H1 (cell line): Measurements from ENCODE around the gene STRN. TPM values are rescaled to one million over a fixed set of nuclear protein-coding genes. Genes with fewer than 3 reads are reported as not detected.

ENCODE experiments used
- CTCF ChIA-PET: fragments of 300-600 bp; sonication (Branson Sonifier 250); formaldehyde crosslinking; loops from one replicate; lab custom pipeline; 2021; ENCODE audit not compliant: partially characterized antibody; lab: Charles Lee
- POLR2A ChIA-PET: fragments of 300-600 bp; sonication (Branson Sonifier 250); formaldehyde crosslinking; loops from one replicate; lab custom pipeline; 2021; ENCODE audit warnings: inconsistent platforms; ENCODE audit not compliant: partially characterized antibody; lab: Charles Lee
- DNase-seq, 2 experiments: peaks; one replicate each; pipeline versions ENCODE4 v3.0.0 to v3.0.0-alpha.2; 2010 to 2022; ENCODE audit warnings: low spot score in 2 of 2, low read depth in 1 of 2, mixed read lengths in 1 of 2
- FAIRE-seq: peaks from 2 replicates; lab custom pipeline; 2011; peaks lifted over from hg19 to GRCh38; lab: Jason Lieb, UNC
- H2AFZ ChIP-seq: 2 replicates; pipeline ENCODE4 v1.8.1; 2012; ENCODE audit warnings: low read length, inconsistent platforms
- H2AK5ac ChIP-seq: 2 replicates; pipeline ENCODE4 v1.6.1; 2013; ENCODE audit warnings: low read depth, low read length
- H2BK120ac ChIP-seq: replicated peaks from 2 replicates; pipeline ENCODE3; 2013; ENCODE audit warnings: low read depth, low read length, inconsistent platforms
- H2BK12ac ChIP-seq: 2 replicates; pipeline ENCODE4 v1.6.1; 2013; ENCODE audit warnings: low read depth, low read length
- H2BK15ac ChIP-seq: 2 replicates; pipeline ENCODE4 v1.6.1; 2013; ENCODE audit warnings: low read length
- H2BK20ac ChIP-seq: 2 replicates; pipeline ENCODE4 v1.6.1; 2013; ENCODE audit warnings: low read length
- H2BK5ac ChIP-seq: 2 replicates; pipeline ENCODE4 v1.6.1; 2013; ENCODE audit warnings: low read depth, low read length
- H3K14ac ChIP-seq: 2 replicates; pipeline ENCODE4 v1.6.1; 2013; ENCODE audit warnings: inconsistent platforms; ENCODE audit not compliant: insufficient read length
- H3K18ac ChIP-seq: 2 replicates; pipeline ENCODE4 v1.6.1; 2013; ENCODE audit warnings: low read length; ENCODE audit errors: extremely low read depth
- H3K23ac ChIP-seq: 2 replicates; pipeline ENCODE4 v1.6.1; 2013; ENCODE audit warnings: inconsistent platforms; ENCODE audit not compliant: insufficient read length
- H3K23me2 ChIP-seq: 2 replicates; pipeline ENCODE4 v1.6.1; 2013; ENCODE audit warnings: low read depth, low read length
- H3K27ac ChIP-seq: 2 replicates; pipeline ENCODE4 v1.6.1; 2011; ENCODE audit warnings: low read depth, low read length, inconsistent platforms
- H3K27me3 ChIP-seq, 4 experiments: replicated peaks in 1 of 4; 1 replicate in 1 of 4; 2 replicates in 3 of 4; pipeline versions ENCODE4 v1.6.1 to v1.8.1; 2011 to 2013; ENCODE audit warnings: low read length in 3 of 4, mild to moderate bottlenecking in 3 of 4, inconsistent platforms in 2 of 4, mixed read lengths in 2 of 4, moderate library complexity in 1 of 4; ENCODE audit not compliant: control insufficient read depth in 3 of 4, insufficient read depth in 3 of 4; ENCODE audit errors: extremely low read depth in 1 of 4
- H3K36me3 ChIP-seq, 4 experiments: 2 replicates each; pipeline versions ENCODE4 v1.6.1 to v1.8.1; 2011 to 2013; ENCODE audit warnings: mild to moderate bottlenecking in 4 of 4, low read length in 3 of 4, moderate library complexity in 2 of 4, control low read depth in 1 of 4, inconsistent platforms in 1 of 4; ENCODE audit not compliant: insufficient read depth in 4 of 4, control insufficient read depth in 2 of 4
- H3K4ac ChIP-seq: replicated peaks from 2 replicates; pipeline ENCODE3; 2013; ENCODE audit warnings: low read length, low read depth, mixed read lengths, inconsistent platforms; ENCODE audit not compliant: insufficient read length
- H3K4me1 ChIP-seq, 4 experiments: replicated peaks in 1 of 4; 1 replicate in 1 of 4; 2 replicates in 3 of 4; pipeline versions ENCODE4 v1.6.1 to v1.8.1; 2011 to 2013; ENCODE audit warnings: low read length in 3 of 4, inconsistent platforms in 2 of 4, mixed read lengths in 1 of 4; ENCODE audit not compliant: insufficient read depth in 4 of 4, control insufficient read depth in 3 of 4
- H3K4me2 ChIP-seq, 2 experiments: 2 replicates each; pipeline versions ENCODE4 v1.6.1 to v1.8.1; 2011 to 2013; ENCODE audit warnings: low read depth in 2 of 2, low read length in 2 of 2, control low read depth in 1 of 2, inconsistent platforms in 1 of 2, mild to moderate bottlenecking in 1 of 2; ENCODE audit not compliant: insufficient read depth in 1 of 2
- H3K4me3 ChIP-seq, 4 experiments: fragments of 200-600, 300-600 bp in 1 of 4; sonication (generic), shearing (Covaris generic), sonication (Bioruptor Twin) in 1 of 4; 2 replicates each; pipeline versions ENCODE4 v1.5.1 to v1.8.1; 2011 to 2016; ENCODE audit warnings: low read length in 4 of 4, low read depth in 3 of 4, control low read depth in 2 of 4, inconsistent platforms in 2 of 4, mild to moderate bottlenecking in 2 of 4, mixed read lengths in 1 of 4, moderate library complexity in 1 of 4; ENCODE audit not compliant: insufficient read depth in 2 of 4; ENCODE audit errors: extremely low read depth in 1 of 4
- H3K56ac ChIP-seq: replicated peaks from 2 replicates; pipeline ENCODE3; 2013; ENCODE audit warnings: low read depth, mild to moderate bottlenecking, mixed read lengths, low read length, inconsistent platforms; ENCODE audit not compliant: insufficient read length
- H3K79me1 ChIP-seq: 2 replicates; pipeline ENCODE4 v1.6.1; 2013; ENCODE audit warnings: low read depth, low read length, control low read depth
- H3K79me2 ChIP-seq, 2 experiments: 2 replicates each; pipeline versions ENCODE4 v1.6.1 to v1.8.1; 2012 to 2013; ENCODE audit warnings: low read length in 2 of 2, mild to moderate bottlenecking in 2 of 2, inconsistent platforms in 1 of 2; ENCODE audit not compliant: insufficient read depth in 2 of 2, control insufficient read depth in 1 of 2
- H3K9ac ChIP-seq, 4 experiments: replicated peaks in 1 of 4; 1 replicate in 1 of 4; 2 replicates in 3 of 4; pipeline versions ENCODE4 v1.6.1 to v1.8.1; 2011 to 2013; ENCODE audit warnings: low read depth in 3 of 4, low read length in 3 of 4, control low read depth in 2 of 4, mild to moderate bottlenecking in 2 of 4, moderate library complexity in 2 of 4, inconsistent platforms in 1 of 4; ENCODE audit errors: extremely low read depth in 1 of 4
- H3K9me3 ChIP-seq, 2 experiments: 2 replicates each; pipeline versions ENCODE4 v1.6.1 to v1.8.1; 2012 to 2013; ENCODE audit warnings: mild to moderate bottlenecking in 2 of 2, moderate library complexity in 2 of 2, control low read depth in 1 of 2, inconsistent platforms in 1 of 2, low read depth in 1 of 2, low read length in 1 of 2, mixed read lengths in 1 of 2; ENCODE audit not compliant: insufficient read depth in 2 of 2
- H4K20me1 ChIP-seq, 2 experiments: replicated peaks in 1 of 2; 2 replicates each; pipeline versions ENCODE3 to v1.8.1; 2011 to 2013; ENCODE audit warnings: inconsistent platforms in 2 of 2, low read length in 2 of 2, mild to moderate bottlenecking in 1 of 2; ENCODE audit not compliant: insufficient read depth in 2 of 2, control insufficient read depth in 1 of 2
- H4K5ac ChIP-seq: 2 replicates; pipeline ENCODE4 v1.6.1; 2013; ENCODE audit warnings: low read length, low read depth, mixed read lengths, inconsistent platforms; ENCODE audit not compliant: insufficient read length
- H4K8ac ChIP-seq: 2 replicates; pipeline ENCODE4 v1.8.0; 2013; ENCODE audit warnings: mild to moderate bottlenecking, moderate library complexity, low read length, inconsistent platforms; ENCODE audit not compliant: insufficient read depth; ENCODE audit errors: extremely low read depth
- H4K91ac ChIP-seq: replicated peaks from 2 replicates; pipeline ENCODE3; 2013; ENCODE audit warnings: low read length, mixed read lengths, inconsistent platforms; ENCODE audit not compliant: insufficient read length
- ASH2L ChIP-seq: fragments of 200-600, 300-600 bp; sonication (generic); IDR thresholded peaks from one replicate; pipeline ENCODE4 v1.7.1; 2017; ENCODE audit warnings: low read length
- CBX5 ChIP-seq: fragments of 300-800, 300-1000 bp; sonication (generic); IDR thresholded peaks from 2 replicates; pipeline ENCODE4 v1.7.1; 2016; ENCODE audit warnings: antibody characterized with exemption, low read length, low read depth
- CHD1 ChIP-seq: IDR thresholded peaks from 2 replicates; pipeline ENCODE4 v1.6.1; 2012; ENCODE audit warnings: low read depth, low read length, improper control_type of control experiment
- CREB1 ChIP-seq: IDR thresholded peaks from 2 replicates; pipeline ENCODE4 v1.6.1; 2012; ENCODE audit warnings: inconsistent platforms
- CTBP2 ChIP-seq: IDR thresholded peaks from 2 replicates; pipeline ENCODE4 v1.7.0; 2011; ENCODE audit warnings: borderline replicate concordance, mild to moderate bottlenecking, moderate library complexity, mixed read lengths, low read length; ENCODE audit not compliant: insufficient read depth, insufficient read length
- EP300 ChIP-seq, 2 experiments: IDR thresholded peaks; 1 replicate in 1 of 2; 2 replicates in 1 of 2; pipeline ENCODE4 v1.6.1; 2011 to 2012; ENCODE audit warnings: low read depth in 2 of 2, low read length in 2 of 2, mild to moderate bottlenecking in 2 of 2, borderline replicate concordance in 1 of 2, inconsistent platforms in 1 of 2, moderate library complexity in 1 of 2
- KDM4A ChIP-seq: IDR thresholded peaks from one replicate; pipeline ENCODE4 v1.7.1; 2012; ENCODE audit warnings: low read depth, mild to moderate bottlenecking, moderate library complexity, low read length, inconsistent platforms; ENCODE audit not compliant: severe bottlenecking
- POU5F1 ChIP-seq: IDR thresholded peaks from 2 replicates; pipeline ENCODE4 v1.6.1; 2011; ENCODE audit warnings: low read depth, mild to moderate bottlenecking, low read length, moderate library complexity
- TAF7 ChIP-seq: optimal IDR thresholded peaks from 2 replicates; pipeline ENCODE3; 2011; ENCODE audit warnings: low read depth, mild to moderate bottlenecking, inconsistent platforms, low read length, moderate library complexity, borderline replicate concordance
- TCF12 ChIP-seq: IDR thresholded peaks from 2 replicates; pipeline ENCODE4 v1.6.1; 2011; ENCODE audit warnings: low read depth, mild to moderate bottlenecking, low read length
- WGBS, 2 experiments: shearing (Covaris generic) in 1 of 2; methylation state at CpG; one replicate each; pipeline versions ENCODE4 v1.1.6 to v1.1.7; 2013 to 2015; ENCODE audit warnings: low lambda C conversion rate in 2 of 2, mixed read lengths in 2 of 2, inconsistent platforms in 1 of 2, low coverage in 1 of 2, missing lambda C conversion rate in 1 of 2; ENCODE audit not compliant: insufficient replicate concordance in 2 of 2, insufficient coverage in 1 of 2, insufficient read length in 1 of 2; ENCODE audit errors: extremely low coverage in 1 of 2, missing lambda C conversion rate in 1 of 2; 5-methylcytosine and 5-hydroxymethylcytosine counted together
- polyA plus RNA-seq, 7 experiments: library from polyadenylated mRNA; depleted of rRNA in 3 of 7; stranded (reverse) in 5 of 7; unstranded in 2 of 7; fragments of >200 nt in 5 of 7; fragments of 200-250 nt in 2 of 7; gene quantifications; 1 replicate in 5 of 7; 2 replicates in 1 of 7; 4 replicates in 1 of 7; pipeline versions ENCODE4 v1.2.1 to v1.2.3, GENCODE V29; 2011 to 2013; ENCODE audit warnings: missing spikeins in 2 of 7, mixed read lengths in 2 of 7
- total RNA-seq: library from RNA; stranded (reverse); fragmentation: NEBNext Ultra II Directional; extraction: Animal tissue kit (Norgen Biotek cat#: 25700); gene quantifications from 2 replicates; pipeline ENCODE4 v1.2.1, GENCODE V29; 2021
- TF ChIP-seq, protein P1 (sequence below), 3 experiments: IDR thresholded peaks; 1 replicate in 2 of 3; 2 replicates in 1 of 3; pipeline versions ENCODE4 v1.5.1 to v1.6.1; 2011; ENCODE audit warnings: low read length in 3 of 3, mild to moderate bottlenecking in 3 of 3, inconsistent platforms in 2 of 3, low read depth in 1 of 3, moderate library complexity in 1 of 3; ENCODE audit not compliant: insufficient read depth in 1 of 3; ENCODE audit errors: control extremely low read depth in 1 of 3

Gene STRN
- total and polyA plus RNA-seq, 2 of the 8 experiments (the other 6 are each of a cell fraction or from before 2014, with no cell fraction given): 8.3 to 47.0 TPM

DNA sequence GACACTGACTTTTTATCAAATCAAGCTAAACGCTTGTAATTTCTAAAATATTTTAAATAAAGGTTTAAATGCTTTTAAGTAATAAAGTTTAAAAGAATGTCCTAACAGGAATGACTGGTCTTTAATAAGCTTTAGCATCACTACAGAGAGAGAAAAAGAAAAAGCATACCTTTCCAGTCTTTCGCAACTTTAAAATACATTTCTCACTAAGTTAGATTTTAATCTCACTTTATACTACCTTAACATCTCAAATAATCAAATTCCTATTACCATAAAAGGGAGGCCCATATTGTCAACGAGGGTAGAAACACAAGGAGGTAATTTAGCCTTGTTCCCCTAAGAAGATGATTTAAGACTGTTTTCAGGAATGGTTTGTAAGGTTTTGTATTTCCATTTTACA, 80.7 kb downstream of the STRN start:
- Histone ChIP-seq H2BK120ac (no peak overlapping the region), H2BK5ac (no peak overlapping the region), H3K4me1 (no peaks in the 10 kb centered on the region), H2BK12ac (no peak overlapping the region), H3K79me2 (no peaks in the 10 kb centered on the region), H2AFZ (no peak overlapping the region), H2BK15ac (no peak overlapping the region), H4K20me1 (no peaks in the 10 kb centered on the region), H4K91ac (no peak overlapping the region), H4K5ac (no peak overlapping the region), H4K8ac (no peak overlapping the region), H3K23me2 (no peaks in the 10 kb centered on the region), H2BK20ac (no peak overlapping the region), H3K23ac (no peak overlapping the region), H3K4me2 (no peak overlapping the region), H3K79me1 (no peaks in the 10 kb centered on the region), H3K56ac (no peak overlapping the region), H3K9ac (no peak overlapping the region), H2AK5ac (no peak overlapping the region), H3K27me3 (no peaks in the 10 kb centered on the region), H3K14ac (no peak overlapping the region), H3K4me3 (no peak overlapping the region), H3K4ac (no peak overlapping the region), H3K18ac (no peak overlapping the region), H3K27ac (no peak overlapping the region), H3K36me3 (peaks cover 0 to 25% (median 4%) of the 10 kb centered on the region in 4 experiments; a peak in 6 of 8 replicates), H3K9me3 (no peaks in the 10 kb centered on the region)
- ChIA-PET CTCF (no interaction called here), POLR2A (no interaction called here)
- DNase-seq: no peak
- no peak for FAIRE-seq
- WGBS, 2 experiments: 92 to 100% methylated on average over 1 to 3 of the region's 3 CpGs
- TF ChIP-seq TCF12 (no peak), CBX5 (no peak), EP300 (IDR thresholded peaks at IDR 0.05; ENCODE audit: borderline replicate concordance in 1 of 2, low read depth in 2 of 2, low read length in 2 of 2) (no peak), CREB1 (no peak), CTBP2 (no peak), ASH2L (no peak), CHD1 (no peak), POU5F1 (no peak), TAF7 (no peak), KDM4A (no peak)
- TF ChIP-seq, protein P1, sequence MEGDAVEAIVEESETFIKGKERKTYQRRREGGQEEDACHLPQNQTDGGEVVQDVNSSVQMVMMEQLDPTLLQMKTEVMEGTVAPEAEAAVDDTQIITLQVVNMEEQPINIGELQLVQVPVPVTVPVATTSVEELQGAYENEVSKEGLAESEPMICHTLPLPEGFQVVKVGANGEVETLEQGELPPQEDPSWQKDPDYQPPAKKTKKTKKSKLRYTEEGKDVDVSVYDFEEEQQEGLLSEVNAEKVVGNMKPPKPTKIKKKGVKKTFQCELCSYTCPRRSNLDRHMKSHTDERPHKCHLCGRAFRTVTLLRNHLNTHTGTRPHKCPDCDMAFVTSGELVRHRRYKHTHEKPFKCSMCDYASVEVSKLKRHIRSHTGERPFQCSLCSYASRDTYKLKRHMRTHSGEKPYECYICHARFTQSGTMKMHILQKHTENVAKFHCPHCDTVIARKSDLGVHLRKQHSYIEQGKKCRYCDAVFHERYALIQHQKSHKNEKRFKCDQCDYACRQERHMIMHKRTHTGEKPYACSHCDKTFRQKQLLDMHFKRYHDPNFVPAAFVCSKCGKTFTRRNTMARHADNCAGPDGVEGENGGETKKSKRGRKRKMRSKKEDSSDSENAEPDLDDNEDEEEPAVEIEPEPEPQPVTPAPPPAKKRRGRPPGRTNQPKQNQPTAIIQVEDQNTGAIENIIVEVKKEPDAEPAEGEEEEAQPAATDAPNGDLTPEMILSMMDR (IDR thresholded peaks at IDR 0.05; ENCODE audit: control extremely low read depth in 1 of 3, insufficient read depth in 1 of 3, low read depth in 1 of 3, low read length in 3 of 3): no peak
